A204.1 (cell line): ENCODE data around the gene IGF1R.

Experiments used
- FAIRE-seq: peaks from 2 replicates; lab custom pipeline; 2012; peaks lifted over from hg19 to GRCh38; lab: Jason Lieb, UNC

Gene IGF1R

DNA sequence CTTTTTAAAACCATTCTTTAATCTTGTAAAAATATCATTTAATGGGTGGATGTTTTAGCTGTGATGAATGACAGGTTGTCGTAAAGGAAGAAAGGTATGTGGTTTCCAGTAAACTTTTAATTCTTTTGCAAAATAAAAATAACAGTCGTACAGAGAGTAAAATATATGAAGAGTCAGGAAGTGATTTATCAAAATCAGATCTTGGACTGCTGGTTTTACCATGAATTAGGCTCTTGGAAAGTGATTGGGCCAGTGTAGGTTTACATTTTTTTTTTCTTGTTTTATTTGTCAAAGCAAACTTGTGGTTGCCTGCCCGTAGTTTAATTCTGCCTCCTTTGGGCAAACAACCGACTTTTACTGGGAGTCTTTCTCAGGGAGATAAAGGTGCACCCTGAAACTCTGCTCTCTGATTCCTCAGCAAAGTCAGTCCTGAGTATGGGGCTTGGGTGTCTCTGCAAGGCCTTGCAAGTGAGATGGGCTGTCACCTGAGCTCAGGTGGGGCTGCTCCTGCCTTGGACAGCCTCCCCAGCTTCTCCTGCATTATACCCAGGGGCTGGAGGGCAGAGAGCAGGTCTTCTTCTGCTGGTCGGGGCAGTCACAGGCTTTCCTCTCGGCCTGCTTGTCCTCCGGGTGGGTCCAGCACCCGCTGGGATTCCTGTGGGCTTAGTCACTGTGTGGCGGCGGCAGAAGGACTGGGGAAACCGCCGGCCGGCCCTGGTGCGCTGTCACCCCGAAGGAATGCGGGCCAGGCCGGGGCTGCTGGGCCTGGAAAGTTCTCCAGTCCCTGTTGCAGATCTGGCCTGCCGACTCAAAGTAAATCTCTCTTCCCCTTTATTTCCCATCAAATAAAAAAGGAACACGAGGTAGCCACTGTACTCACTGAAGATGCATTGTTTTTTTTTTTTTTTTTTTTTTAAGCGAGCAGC is 79.0 kb downstream of the IGF1R start:
- no peak for FAIRE-seq

DNA sequence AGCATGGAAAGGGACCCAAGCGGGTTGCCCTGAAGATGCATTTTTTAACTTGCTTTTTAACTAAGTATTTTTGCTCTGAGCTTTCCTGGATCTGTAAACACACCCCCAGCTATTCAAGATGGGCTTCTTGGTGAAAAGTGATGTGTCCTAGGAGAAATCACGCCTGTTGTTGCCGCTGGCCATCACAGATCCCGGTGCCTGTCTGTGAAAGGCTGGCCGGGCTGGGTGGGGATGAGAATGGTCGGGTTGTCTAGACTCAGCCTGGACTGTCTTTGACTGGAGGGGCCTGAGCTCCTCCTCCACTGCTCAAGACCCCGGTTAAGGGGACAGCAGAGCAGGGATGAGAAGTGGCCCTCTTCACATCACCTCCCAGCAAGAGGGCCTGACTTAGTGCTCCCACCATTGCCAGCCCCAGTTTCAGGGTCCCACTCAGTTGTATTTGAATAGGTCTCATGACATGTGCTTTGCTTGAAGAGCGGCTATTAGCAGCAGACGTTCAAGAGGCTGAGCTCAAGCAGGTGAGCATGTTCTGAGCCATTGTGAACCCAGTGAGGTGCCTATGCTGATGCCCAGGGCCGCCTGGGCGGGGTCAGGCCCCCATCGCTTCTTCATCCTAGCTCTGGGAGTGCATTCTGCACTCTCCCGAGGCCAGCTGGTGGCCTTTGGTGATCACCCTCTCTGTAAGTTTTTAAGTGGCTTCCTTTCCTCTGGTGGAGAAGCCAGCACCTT is 79.9 kb downstream of the IGF1R start:
- no peak for FAIRE-seq

DNA sequence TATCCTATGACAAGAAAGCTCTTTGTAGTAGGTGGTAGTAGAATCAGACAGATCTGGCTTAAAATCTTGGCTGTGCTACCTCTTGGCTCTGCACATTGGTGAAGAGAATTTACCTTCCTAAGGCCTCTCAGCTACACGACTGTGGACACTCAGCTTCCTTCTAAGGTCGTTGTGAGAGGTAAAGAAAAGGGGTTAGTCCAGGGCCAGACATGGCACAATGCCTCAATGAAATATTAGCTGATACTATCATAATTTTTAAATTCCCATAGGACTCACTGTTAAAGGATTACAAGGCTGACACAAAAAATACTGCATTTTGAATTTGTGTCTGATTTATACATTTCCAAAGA is 80.4 kb downstream of the IGF1R start:
- no peak for FAIRE-seq

DNA sequence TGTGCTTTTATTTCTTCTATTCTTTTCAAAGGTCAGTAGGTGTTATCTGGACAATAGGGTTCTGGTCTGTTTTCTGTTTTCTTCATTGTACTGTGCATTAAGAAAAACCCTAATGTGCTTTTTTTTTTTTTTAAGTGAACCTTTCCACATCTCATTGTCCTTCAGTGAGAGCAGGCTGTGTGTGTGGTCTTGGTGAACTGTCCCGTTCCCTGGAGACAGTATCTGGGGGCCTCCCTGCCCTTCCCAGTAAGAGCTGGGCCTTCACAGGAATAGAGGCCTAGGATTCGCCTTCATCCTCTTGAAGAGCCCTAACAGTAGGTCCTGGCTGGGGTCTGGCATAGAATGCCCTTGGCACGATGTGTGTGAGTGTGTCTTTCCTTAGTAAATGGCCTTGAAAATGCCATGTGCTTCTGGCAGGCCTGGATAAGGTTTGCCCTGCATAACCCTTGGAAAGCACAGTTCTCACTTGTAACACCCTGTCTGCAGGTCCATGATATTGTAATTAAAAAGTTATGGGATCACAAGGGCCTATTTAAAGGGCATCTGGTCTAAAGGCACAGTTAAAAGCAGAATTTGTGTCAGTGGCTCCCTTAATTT is 81.2 kb downstream of the IGF1R start:
- FAIRE-seq, result no peak

DNA sequence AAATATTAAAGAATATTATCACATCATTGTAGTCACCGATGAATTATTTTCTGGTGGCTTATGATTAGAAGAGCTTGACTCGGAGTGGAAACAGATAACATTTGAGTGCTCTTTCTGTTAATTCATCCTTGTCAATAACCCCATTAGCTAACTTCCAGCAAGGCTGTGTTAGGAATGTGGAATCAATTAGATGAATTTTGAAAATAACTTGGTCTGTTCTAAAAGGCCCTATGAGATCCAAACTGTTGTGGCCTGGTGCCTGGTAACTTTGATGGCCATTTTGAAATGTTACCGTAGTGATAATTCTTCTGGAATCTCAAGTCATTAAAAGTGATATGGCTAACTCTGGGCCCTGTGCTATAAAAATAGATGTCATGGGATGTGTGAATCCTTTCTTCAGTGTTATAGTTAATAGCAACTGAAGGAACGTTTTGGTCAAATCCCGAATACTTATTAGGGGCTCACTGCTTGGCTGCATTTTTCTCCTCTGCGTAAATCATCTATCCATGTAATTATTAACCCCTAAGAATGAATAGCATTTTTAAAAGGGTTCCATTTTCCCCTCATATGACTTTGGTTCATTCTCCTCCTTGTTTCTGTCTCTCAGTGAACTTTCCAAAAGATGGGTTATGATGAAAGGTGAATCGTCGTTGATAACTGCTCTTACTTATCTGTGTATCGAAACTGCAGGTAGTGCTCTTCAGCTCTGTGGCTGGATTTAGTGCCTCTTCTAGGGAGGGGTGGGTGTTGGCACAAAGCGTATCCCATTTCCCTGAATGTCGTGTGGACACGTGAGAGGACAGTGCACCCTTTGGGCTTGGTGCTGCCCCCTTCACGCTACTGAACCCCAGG is 82.7 kb downstream of the IGF1R start:
- FAIRE-seq, result no peak

DNA sequence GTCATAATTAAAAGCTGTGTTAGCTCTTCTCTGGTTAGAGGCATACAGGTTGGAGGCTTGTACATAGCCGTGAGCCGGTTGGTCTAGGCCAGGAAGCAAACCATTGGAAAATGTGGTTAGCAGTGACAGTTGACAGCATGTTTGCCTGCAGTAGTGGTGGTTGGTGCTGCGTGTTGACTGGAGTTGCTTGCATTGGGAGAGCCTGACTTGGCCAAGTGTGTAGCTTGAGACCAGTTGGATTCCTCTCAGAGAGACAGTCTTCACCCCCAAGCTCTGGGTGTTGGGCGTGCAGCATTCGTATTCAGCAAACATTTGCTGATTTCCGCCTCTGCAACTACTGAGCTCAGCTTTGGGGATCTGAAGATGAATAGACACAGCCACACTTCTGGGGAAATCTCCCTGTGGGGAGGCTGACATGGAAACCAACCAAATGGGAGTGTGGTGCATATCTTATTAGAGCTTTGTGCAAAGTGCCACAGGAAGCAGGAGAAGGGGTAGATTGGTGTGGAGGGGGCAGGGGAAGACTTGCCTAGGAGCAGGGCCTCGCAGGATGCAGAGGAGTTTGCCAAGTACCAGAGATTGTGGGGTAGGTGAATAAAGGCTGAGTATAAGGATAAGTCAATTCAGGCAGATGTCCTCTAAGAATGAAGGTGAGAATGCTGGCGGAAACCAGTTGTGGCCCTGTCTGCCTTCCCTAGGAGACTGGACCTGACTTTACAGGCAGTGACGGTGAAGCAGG is 83.5 kb downstream of the IGF1R start:
- FAIRE-seq, result no peak

DNA sequence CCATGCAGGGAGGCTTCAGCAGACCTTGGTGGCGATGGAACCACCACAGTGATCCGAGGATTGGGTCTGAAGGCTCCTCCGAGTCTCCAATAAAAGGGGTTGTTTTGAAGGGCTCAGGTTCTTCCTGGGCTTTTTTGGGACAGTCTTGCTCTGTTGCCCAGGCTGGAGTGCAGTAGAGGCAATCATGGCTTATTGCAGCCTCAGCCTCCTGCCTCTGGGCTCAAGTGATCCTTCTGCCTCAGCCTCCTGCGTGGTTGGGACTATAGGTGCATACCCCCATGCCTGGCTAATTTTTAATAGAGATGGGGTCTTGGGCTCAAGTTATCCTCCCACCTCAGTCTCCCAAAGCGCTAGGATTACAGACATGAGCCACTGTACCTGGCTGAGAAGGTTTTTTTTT is 84.8 kb downstream of the IGF1R start:
- FAIRE-seq, result no peak

DNA sequence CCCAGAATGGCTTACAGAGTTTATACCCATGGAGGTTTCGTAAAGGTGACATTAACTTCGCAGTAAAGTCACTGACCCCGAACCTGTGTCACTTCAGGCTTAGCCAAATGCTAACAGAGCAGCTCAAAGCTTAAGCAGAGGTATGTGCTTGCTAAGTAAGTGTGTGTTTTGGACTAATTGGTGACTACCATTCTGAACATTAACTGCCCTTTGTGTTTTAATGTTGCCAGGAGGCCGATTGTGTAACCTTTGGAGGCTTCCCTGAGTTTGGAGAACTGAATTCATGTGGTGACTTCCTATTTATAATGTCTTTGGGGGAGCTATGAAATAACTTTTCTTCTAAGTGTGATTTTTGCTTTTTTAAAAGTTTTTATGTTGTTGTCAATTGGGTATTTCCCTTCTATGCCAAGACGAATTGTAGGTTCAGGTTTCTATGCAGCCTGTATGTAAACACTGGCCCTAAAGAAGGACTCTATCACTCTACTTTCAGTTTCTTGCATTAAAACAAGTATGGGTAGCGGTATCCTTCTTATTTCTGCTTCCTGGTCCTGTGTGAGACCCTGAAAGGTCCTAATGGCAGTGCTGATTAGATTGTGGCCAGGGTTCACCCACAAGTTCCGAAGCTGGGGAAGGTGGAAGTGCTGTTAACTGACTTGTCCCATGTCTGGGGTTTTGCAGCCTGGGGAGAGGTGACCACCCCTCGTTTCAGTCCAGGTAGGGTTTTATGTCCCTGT is 86.3 kb downstream of the IGF1R start:
- no peak for FAIRE-seq

DNA sequence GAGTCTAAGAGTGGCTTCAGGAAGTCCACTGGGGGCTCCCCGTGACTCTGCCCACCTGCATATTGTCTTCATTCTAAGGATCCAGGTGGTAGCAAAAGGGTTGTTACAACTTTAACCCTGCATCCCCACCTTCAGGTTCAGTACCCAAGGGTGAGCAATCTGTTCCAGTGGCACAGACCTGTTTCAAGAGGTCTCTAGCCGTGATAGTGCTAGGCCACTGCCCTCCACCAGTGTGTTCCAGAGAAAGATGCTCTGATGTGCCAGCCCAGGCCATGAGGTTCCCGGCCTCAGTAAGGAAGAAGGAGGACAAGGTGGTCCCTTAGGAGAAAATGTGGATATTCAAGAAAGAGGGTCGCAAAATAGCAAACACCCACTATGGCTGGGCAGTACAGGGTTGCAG is 87.0 kb downstream of the IGF1R start:
- FAIRE-seq, result no peak

DNA sequence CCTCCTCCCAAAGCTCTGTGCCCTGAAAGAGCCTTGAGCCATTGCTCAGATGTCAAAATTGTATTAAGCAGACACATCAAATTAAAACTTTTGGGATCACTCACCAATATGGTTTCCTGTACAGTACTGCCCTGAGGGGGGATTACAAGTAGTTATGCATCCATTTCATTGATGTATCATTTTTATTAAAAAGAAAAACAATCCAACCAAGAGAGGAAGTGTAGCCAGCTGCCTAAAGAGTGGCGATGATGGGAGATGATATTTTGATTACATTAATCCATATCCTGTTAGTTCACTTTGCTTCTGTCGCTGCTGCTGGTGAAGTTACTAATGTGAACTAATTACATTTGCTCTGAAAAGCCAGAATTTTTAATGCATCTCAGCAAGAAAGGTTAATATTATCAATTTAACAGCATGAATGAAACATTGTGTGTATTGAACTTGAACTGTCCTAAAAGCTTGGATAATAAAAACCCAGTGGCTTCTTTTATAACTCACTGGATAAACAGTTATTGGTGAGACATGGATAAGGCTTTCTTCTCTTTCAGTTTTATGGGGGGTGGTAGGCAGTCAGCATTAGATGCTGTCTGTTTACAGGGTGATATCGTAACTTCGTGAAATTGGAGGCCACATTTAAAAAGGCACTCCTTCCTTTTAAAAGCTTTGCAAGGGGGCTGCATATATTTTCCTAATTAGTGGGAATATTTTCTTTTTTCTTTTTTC is 87.7 kb downstream of the IGF1R start:
- FAIRE-seq, result no peak

DNA sequence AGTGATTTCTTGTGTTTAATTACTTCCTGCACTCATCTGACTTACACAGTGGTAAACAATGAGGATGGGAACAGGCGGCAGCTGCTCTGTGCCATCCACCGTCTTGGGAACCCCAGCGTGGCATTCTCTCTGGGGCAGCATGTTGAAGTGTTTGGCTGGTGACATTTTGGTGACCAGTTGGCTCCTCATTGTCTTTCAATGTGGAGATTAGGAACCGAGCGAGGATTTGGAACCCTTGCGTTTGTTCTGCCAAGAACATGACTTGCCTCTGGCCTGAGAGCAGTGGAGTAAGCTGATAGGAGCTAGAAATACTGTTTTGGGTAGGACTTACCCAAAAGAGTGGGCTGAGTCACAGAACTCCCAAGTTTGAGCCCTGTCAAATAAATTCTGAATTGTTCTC is 88.8 kb downstream of the IGF1R start:
- no peak for FAIRE-seq

DNA sequence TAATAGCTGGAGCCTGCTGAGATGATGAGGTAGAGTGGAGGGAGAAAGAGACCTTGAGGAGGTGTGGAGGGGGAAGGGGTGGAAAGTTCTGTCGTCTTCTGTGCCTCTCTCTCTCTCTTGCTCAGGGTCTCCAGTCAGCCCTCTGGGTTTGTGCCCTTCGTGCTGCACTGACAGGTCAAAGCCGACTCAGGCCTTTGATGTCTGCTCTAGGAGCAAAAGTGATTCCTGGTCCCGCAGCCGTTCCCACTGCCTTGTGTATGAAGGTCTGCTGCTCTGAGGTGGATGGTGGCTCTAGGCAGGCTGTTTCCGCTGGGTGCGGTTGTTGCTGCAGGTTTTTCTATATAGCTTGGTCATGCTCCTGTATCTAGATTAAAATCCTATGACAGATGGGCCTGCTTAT is 89.4 kb downstream of the IGF1R start:
- no peak for FAIRE-seq

DNA sequence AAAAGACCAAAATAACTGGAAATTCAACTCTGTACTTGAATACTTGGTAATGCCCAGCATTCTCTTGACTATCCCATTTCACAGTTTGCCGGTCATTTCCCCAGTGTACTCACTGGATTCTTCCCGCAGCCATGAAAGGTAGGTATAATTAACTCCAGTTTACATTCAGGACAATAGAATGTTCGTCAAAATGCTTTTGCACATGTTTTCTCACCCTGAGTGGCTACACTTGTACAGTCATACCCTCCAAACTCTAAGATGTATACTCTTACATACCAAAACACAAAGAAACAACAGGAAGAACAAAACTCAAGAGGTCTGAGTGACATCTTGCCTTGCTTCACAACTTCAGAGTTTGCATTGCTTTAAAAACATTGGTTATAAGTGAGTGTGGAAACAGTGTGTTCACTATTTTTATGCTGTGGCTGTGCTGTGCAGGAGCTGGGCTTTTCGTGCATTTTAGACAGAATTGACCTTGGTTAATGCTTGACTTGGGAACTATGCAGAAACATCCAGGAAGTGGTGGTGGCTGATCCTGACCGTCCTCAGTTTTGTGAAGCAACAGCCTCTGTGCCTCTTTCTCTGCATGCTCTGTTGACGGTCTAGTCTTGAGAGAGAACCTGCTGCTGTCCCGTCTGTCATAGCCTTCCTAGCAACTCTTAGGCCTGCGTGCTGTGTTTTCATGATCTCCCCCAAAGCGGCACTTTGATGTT is 90.5 kb downstream of the IGF1R start:
- no peak for FAIRE-seq

DNA sequence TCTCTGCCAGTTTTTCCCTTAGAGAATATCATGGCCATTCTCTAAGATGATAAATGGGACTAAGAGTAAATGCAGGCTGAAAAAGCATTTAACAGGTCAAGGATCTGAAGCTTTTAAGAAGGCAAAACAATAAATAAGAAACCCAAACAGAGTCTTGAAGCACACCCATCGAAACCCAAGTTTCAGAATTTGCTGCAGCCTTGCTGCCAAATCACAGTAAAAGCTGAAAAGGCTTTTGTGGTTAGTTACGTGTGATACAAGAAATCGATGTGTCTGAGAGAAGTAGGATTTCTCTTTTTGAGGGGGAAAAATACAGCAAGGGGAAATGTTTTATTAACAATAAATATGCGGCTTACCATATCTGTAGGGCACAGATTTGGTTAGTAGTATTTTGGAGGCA is 92.0 kb downstream of the IGF1R start:
- FAIRE-seq, result no peak

DNA sequence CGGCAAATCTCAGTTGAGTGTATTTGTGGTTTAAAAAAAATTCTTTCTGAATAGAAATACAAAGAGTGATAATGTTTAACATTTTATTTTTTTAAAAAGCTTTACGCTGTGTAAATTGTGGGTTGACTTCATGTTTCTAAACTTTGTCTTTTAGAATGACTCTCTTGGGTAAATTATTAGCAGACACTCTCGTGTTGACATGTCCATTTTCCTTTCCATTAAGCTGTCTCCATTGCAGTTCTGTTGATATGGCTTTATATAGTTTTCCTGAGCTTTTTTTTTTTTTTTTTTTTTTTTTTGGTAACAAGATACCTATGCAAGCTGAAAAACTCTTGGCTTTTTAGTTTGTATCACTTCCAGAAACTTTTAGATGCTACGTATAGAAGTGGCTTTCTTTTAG is 92.6 kb downstream of the IGF1R start:
- FAIRE-seq, result no peak

DNA sequence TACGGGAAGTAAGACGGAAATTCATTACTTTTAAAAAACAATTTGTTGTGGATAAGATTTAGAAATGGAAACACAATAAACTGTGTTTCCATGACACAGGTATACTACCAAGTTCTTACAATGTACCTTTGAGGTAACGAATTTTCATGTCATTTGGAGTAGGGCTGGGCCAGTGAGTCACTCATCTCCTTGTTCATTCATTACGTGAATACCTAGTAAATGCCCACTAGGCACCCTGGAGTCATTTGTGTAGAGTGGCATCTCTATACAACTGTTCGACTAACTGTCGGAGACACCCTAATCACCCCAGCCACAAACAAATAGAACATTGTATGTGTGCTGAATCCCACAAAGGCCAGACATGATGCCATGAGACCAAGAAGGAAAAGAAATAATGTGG is 94.8 kb downstream of the IGF1R start:
- no peak for FAIRE-seq

DNA sequence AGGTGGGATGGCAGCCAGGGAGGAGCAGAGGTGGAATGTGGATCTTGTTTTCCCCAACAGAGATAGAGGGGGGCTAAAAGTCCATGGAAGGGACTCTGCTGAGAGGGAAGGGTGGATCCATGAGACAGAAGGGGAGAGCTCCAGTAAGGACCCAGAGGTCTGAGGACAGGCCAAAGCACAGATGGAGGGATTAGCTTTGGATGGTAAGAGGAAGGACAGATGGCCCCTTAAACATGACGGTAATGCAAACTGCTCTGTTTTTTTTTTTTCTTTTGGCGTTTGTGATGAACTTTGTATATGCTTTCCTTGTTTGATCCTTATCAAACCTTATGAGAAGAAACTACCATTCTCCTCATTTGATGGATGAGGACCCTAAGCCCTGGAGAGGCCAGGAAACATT is 96.2 kb downstream of the IGF1R start:
- FAIRE-seq, result no peak

DNA sequence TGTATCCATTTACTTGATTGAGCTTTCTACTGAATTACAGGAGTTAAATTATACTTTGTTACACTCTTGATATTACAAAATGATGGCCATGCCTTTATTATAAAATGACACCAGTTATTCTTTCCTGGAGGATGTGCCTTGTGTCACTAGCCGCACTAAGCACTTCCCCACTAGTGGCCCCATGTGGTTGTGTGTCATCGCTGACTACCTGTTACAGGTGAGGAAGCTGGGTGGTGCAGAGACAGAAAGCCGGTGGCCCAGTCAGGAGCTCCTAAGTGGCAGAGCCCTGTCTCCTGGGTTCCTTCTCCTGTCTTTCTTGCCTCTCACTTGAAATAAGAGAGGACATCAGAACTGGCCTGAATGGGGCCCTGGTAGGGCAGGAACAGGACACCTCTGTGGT is 96.8 kb downstream of the IGF1R start:
- FAIRE-seq, result no peak

DNA sequence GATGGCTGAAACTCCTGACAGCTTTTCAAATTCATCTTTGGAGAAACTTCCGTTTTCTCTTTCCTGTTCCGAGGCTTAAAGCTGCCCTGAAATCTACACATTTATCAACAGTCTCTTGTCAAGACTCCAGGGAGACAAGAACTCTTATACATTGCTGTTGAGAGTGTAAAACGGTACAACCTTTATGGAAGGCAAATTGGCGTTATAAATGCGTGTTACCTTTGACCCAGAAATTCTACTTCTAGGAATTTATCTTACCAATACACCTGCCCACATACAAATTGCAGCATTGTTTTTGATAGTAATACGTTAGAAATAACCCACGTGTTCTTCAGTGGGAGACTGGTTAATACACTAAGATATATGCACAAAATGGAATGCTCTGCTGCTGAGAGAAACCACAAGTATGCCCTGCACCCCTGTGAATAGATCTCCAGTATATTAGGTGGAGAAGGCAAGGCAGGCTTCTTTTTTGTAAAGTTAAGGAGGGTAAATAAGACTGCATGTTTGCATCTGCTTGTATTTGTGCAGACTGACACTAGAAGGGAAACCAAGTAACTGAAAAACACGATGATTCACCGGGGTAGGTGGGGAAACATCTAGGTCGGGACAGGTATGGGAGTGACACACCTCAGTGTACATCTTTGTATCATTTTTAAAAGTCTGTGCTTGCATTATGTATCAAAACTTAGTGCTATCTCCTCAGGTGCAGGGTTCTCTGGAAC is 97.5 kb downstream of the IGF1R start:
- FAIRE-seq, result no peak
